RWPE1 (cell line): ENCODE results near the gene SH3GL3.

Experiments used
- CTCF ChIA-PET: fragments of 350-600 bp; sonication (Branson Sonifier 250); formaldehyde crosslinking; extraction: SDS; loops from one replicate; lab custom pipeline; 2021; lab: Yijun Ruan, JAX
- POLR2A ChIA-PET: fragments of 400-600 bp; formaldehyde crosslinking; extraction: SDS; loops from one replicate; lab custom pipeline; 2020; ENCODE audit warnings: antibody characterized with exemption; ENCODE audit not compliant: low non-redundant PET; lab: Yijun Ruan, JAX
- DNase-seq: peaks from one replicate; pipeline ENCODE4 v3.0.0; 2012; ENCODE audit warnings: low spot score
- H3K27ac ChIP-seq: fragments of 450-650 bp; 2 replicates; pipeline ENCODE4 v1.5.1; 2017
- TF ChIP-seq, protein P1 (sequence below): fragments of 450-650 bp; conservative IDR thresholded peaks from 2 replicates; pipeline ENCODE4 v1.5.1; 2017; ENCODE audit warnings: low read depth, mild to moderate bottlenecking

SH3GL3 gene

DNA sequence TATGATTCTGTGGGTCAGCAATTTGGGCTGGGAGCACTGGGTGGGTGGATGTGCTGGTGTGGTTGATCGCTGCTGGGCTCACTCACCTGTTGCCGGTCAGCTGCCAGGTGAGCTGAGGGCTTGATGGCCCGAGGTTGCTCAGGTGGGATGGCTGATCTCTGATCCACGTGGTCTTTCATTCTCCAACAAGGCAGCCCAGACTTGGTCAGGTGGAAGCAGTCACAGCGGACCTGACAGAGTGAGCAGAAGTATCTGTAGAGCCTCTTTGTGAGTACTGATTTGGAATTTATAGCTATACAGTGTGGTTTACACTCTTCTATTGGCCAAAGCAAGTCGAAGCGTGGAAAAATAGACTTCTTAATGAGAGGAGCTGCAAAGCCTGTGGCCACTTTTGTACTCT, 109.6 kb downstream of the SH3GL3 start:
- no peak overlapping the region for H3K27ac ChIP-seq
- TF ChIP-seq, protein P1, sequence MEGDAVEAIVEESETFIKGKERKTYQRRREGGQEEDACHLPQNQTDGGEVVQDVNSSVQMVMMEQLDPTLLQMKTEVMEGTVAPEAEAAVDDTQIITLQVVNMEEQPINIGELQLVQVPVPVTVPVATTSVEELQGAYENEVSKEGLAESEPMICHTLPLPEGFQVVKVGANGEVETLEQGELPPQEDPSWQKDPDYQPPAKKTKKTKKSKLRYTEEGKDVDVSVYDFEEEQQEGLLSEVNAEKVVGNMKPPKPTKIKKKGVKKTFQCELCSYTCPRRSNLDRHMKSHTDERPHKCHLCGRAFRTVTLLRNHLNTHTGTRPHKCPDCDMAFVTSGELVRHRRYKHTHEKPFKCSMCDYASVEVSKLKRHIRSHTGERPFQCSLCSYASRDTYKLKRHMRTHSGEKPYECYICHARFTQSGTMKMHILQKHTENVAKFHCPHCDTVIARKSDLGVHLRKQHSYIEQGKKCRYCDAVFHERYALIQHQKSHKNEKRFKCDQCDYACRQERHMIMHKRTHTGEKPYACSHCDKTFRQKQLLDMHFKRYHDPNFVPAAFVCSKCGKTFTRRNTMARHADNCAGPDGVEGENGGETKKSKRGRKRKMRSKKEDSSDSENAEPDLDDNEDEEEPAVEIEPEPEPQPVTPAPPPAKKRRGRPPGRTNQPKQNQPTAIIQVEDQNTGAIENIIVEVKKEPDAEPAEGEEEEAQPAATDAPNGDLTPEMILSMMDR, result no peak
- DNase-seq, result no peak
- ChIA-PET POLR2A (no interaction called here), CTCF (interaction anchor here (0.7 to 0.8 kb wide), 2 partner anchors 18 to 110 kb away, joined by 3 read pairs; partner anchors contain the start of gene SH3GL3)

DNA sequence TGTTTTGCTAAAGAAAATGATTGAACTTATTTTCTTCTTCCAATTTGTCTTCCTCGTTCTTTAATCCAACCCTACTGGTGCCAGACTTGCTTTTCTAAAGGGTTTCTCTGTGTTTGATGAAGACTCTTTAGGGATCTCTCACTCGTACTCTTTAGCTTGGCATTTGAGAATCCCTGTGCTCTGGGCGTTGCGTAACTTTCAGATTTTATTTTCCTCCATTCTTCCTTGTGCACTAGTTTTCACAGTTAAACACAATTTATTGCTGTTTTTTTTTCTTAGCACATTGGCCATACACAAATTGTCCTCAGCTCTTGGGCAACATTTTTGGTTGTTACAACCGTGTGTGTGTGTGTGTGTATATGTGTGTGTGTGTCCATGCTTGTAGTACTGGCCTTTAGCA, 111.0 kb downstream of the SH3GL3 start:
- no peak overlapping the region for H3K27ac ChIP-seq
- ChIA-PET CTCF (interaction anchor here (0.9 to 1.2 kb wide), 2 partner anchors 111 to 144 kb away, joined by 3 read pairs; partner anchors contain the start of gene SH3GL3), POLR2A (no interaction called here)
- DNase-seq, result no peak
- TF ChIP-seq, protein P1, result no peak

DNA sequence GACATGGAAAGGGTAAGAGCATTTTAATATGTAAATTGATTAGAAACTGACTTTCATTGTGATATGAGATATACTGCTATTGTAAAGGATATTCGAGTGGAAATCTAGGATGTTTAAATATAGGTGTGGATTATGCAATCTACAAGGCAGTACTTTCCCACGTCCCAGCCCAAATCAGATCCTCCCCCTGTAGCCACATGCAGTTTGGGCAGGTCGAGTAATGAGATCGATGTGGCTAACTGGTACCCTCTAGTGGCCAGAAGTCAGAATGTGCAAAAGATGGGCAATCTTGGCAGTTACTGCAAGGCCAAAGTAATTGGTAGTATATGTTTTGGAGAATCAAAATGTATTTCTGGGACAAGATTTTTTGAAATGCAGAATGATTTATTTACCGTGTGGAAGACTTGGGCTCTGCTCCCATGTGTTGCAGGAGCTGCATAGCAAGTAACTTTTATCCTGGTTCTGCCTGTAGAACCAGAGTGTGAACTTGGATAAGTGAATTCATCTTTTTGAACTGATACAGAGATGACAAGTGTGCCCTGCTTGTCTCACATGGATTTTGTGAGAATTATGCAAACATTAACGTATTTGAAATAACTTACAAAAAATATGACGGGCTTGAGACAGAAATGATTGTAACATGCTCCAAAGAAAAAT, 112.3 kb downstream of the SH3GL3 start:
- CTCF ChIA-PET, result interaction anchor here (0.6 to 2.2 kb wide), 9 partner anchors 11 to 1022 kb away, joined by 3 to 20 read pairs (median 3); partner anchors contain the start of gene SH3GL3
- peak; percentile 86 for DNase-seq
- TF ChIP-seq, protein P1, result peak; percentile 94
- POLR2A ChIA-PET, result no interaction called here
- no peak overlapping the region for H3K27ac ChIP-seq

DNA sequence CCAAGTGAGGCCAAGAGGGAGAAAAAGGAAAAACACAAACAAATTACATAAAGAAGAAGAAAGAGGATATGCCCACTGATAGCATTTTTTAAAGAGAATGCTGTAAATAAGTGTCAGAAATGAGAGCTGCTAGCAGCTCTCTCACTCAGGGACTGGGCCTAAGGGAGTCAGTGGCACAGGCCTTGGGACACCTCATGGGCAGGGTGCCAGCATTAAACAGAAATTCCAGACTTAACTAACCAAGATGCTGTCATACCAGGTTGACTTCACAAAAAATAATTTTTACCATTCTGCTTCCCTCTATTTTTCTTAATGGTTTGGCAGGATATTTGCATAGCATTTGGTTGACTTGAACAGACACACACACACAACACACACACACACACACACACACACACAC, 114.5 kb downstream of the SH3GL3 start:
- ChIA-PET CTCF (interaction anchor here (0.6 to 1.8 kb wide), 8 partner anchors 10 to 1097 kb away, joined by 3 to 8 read pairs (median 5); partner anchors contain the start of gene SH3GL3), POLR2A (no interaction called here)
- no peak overlapping the region for H3K27ac ChIP-seq
- DNase-seq, result no peak
- TF ChIP-seq, protein P1, result no peak

DNA sequence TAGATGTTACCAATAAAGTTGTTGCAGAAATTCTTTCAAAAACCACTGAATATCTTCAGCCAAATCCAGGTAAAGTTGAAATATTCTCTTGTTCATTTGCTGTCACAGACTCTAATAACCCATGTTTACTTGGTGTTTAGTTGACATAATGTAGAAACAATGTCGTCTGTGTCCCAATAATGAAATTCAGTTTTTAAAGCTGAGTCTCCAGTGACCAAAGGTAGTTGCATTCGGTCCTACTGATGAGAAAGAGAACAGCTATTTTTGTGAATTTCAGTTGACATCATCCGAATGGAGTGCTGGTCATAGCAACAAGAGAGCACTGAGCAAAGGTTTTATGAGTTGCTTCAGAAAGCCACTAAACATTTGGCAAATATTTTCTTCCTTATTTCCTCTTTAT, 118.0 kb downstream of the SH3GL3 start:
- ChIA-PET CTCF (interaction anchor here (0.5 to 1.5 kb wide), 21 partner anchors 57 to 538 kb away, joined by 3 to 10 read pairs (median 4); partner anchors contain the start of gene SH3GL3), POLR2A (no interaction called here)
- TF ChIP-seq, protein P1, result no peak
- no peak overlapping the region for H3K27ac ChIP-seq
- no peak for DNase-seq

DNA sequence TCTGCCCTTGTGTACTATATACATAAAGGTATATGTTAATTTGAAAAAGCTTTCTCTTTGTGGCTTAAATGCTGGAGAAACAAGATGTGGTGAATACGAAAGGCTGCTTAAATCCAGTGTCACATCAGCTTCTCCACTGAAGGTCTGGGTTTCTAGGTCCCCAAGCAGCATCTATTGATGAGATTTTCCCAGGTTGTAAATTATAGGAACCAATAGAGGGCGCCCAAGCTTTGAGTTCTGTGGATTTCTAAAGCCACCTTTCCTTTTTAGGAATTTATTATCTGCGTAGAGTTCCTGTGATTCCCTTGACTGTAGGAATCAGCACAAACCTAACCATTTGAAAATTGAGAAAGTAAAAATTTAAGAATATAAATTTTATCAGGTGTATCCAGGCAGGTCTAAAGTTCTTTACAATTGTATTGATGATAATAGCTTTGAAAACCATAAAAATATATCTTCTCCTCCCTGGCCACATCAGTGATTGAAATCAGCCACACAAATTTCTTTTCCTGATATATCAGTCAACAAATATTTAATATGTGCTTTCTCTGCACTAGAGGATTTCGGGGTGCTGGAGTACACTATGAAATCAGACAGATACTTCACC, 118.5 kb downstream of the SH3GL3 start:
- TF ChIP-seq, protein P1, result peak; percentile 86
- no peak overlapping the region for H3K27ac ChIP-seq
- ChIA-PET POLR2A (no interaction called here), CTCF (interaction anchor here (0.5 to 1.5 kb wide), 23 partner anchors 58 to 537 kb away, joined by 3 to 10 read pairs (median 4); partner anchors contain the start of gene SH3GL3)
- DNase-seq, result peak; percentile 48
